ENCODE measurements around the gene RCBTB2. TPM values are rescaled to one million over a fixed set of nuclear protein-coding genes. Genes with fewer than 3 reads are reported as not detected.

The RCBTB2 gene
- total RNA-seq, 2 experiments from 2014 or later, result 1.2 to 1.4 TPM

DNA sequence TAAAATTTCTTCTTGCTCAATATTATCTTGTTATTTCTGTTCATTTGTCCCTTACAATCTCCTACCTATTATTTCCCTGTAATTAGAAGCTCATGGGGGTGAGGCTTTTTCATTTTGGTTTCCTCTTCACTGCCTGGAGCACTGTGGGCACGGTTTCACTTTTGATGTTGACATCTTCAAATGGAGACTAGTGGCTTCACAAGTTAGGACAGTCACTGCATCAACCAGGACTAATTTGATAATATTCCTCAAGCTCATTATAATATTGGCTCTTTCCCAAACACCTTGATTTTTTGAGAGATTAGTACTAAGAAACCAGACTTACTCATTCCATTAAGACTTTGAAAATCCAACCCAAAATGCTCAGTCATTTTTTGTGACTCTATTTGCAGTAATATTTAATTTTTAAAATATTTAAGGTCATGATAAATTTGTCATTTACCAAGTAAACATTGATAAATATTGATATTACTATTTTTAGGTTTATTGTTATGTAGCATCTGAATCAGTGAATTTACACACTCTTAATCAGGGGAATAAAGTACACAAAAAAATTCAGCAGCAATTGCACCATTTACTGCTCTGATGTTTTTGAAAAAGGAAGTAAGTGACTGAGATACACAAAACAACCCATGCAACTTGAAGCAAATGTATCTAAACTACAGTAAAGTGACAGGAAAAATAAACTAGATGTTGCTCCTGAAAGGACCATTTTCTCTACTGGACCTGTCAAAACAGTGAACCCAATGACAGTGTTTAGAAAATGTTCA, 28.8 kb upstream of the RCBTB2 start:
- peaks cover 23% of the 10 kb centered on the region for H3K4me1 Mint-ChIP-seq (ENCODE audit: low read depth)
- H3K27ac Mint-ChIP-seq, result no peak overlapping the region

DNA sequence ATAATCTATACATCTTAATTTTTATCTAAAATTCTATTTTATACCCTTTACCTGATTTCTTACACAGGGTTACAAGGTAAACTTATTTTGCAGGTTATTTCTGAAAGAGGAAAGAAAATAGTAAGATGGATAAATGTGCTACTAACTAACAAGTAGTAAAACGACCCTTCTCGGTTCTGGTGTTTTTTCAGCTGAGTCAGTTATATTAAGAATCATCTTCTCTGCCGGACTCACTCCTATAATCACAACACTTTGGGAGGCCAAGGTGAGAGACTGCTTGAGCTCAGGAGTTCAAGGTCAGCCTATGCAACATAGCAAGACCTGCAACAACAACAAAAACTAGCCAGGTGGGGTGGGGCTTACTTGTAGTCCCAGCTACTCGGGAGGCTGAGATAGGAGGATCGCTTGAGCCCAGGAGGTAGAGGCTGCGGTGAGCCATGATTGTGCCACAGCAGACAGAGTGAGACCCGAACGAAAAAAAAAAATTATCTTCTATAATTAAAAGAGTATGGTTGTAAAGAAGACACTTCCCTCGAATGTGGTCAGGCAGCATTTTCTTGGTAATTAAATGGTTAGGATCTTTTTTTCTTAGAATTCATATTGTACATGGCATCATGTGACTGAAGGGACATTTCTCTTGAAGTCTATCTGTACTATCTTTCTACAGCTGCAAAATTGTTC, 27.9 kb upstream of the RCBTB2 start:
- Mint-ChIP-seq H3K9me3 (peaks cover under 1% of the 10 kb centered on the region), H3K27me3 (ENCODE audit: low read depth) (peaks cover 42% of the 10 kb centered on the region), H3K4me1 (ENCODE audit: low read depth) (peaks cover 23% of the 10 kb centered on the region), H3K27ac (no peak overlapping the region), H3K36me3 (ENCODE audit: low read depth) (no peaks in the 10 kb centered on the region), H3K4me3 (no peak overlapping the region)
- intact Hi-C loops (cut with micrococcal nuclease), result no loop called here
- no peak for DNase-seq
- CTCF ChIA-PET, result interaction anchor here (1.1 to 1.6 kb wide), 3 partner anchors 19 to 227 kb away, joined by 3 to 5 read pairs (median 3); no protein-coding TSS in a partner anchor

More for the DNA sequence above, 28.8 kb upstream of the RCBTB2 start:
- Mint-ChIP-seq H3K36me3 (ENCODE audit: low read depth) (no peaks in the 10 kb centered on the region), H3K27me3 (ENCODE audit: low read depth) (peaks cover 42% of the 10 kb centered on the region), H3K9me3 (no peaks in the 10 kb centered on the region), H3K4me3 (no peak overlapping the region)
- intact Hi-C loops (cut with micrococcal nuclease), result loop anchor here (1.0 to 2.0 kb wide), 6 partner anchors 29 to 351 kb away; partner anchors contain the start of gene RCBTB2
- CTCF ChIA-PET, result interaction anchor here (0.6 to 1.4 kb wide), 8 partner anchors 9 to 228 kb away, joined by 3 to 5 read pairs (median 4); no protein-coding TSS in a partner anchor
- no peak for DNase-seq

DNA sequence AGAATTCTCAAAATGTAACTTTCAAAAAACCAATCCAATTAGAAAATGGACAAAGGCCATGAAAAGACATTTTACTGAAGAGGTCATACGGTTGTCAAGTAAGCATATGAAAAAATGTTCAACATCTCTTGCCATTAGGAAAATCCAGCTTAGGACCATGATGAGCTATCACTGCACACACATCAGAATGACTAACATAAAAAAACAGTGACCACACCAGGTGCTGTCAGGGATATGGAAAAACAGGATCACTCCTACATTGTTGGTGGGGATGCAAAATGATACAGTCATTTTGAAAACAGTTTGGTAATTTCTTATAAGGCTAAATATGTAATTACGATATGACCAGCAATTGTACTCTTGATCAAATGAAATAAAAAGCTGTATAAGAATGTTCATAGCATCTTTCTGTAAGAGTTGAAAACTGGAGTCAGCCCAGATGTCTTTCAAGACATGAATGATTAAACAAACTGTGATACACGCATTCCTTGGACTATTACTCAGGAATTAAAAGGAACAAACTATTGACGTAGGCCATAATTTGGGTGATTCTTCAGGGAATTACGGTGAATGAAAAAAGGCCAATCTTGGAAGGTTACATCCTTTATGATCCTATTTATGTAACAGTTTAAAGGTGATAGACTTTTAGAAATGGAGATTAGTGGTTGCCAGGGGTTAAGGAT, 26.9 kb upstream of the RCBTB2 start:
- H3K27me3 Mint-ChIP-seq (ENCODE audit: low read depth), result peaks cover 36% of the 10 kb centered on the region
- peaks cover 4% of the 10 kb centered on the region for H3K9me3 Mint-ChIP-seq
- peaks cover 23% of the 10 kb centered on the region for H3K4me1 Mint-ChIP-seq (ENCODE audit: low read depth)
- no peak overlapping the region for H3K4me3 Mint-ChIP-seq
- intact Hi-C loops (cut with micrococcal nuclease), result no loop called here
- DNase-seq, result no peak
- H3K36me3 Mint-ChIP-seq (ENCODE audit: low read depth), result no peaks in the 10 kb centered on the region
- CTCF ChIA-PET, result interaction anchor here (0.5 to 1.6 kb wide), 2 partner anchors 18 to 209 kb away, joined by 3 read pairs; no protein-coding TSS in a partner anchor
- no peak overlapping the region for H3K27ac Mint-ChIP-seq

DNA sequence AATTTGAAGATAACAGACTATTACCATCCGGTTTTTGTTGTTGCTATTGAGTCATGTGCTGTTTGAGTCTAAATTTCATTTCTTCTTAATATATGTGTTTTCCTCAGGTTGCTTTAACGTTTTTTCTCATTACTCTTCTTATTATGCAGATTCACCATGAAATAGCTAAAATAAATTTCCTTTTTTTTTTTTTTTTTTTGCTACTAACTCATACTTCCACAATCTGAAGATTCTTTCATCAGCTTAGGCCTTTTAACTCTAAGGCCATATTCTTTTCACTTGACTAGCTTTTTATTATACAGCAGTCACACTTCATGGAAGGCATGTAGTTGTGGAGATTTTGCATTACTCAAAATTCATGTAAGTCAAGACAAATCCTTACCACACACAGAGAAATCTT, 23.9 kb upstream of the RCBTB2 start:
- H3K36me3 Mint-ChIP-seq (ENCODE audit: low read depth), result no peaks in the 10 kb centered on the region
- peaks cover 12% of the 10 kb centered on the region for H3K9me3 Mint-ChIP-seq
- H3K27ac Mint-ChIP-seq, result no peak overlapping the region
- H3K4me1 Mint-ChIP-seq (ENCODE audit: low read depth), result peaks cover 9% of the 10 kb centered on the region
- H3K27me3 Mint-ChIP-seq (ENCODE audit: low read depth), result peaks cover 28% of the 10 kb centered on the region
- intact Hi-C loops (cut with micrococcal nuclease), result no loop called here
- H3K4me3 Mint-ChIP-seq, result no peak overlapping the region
- no peak for DNase-seq
- CTCF ChIA-PET, result interaction anchor here (0.7 kb wide), 1 partner anchor 10 kb away, joined by 4 read pairs; no protein-coding TSS in a partner anchor

DNA sequence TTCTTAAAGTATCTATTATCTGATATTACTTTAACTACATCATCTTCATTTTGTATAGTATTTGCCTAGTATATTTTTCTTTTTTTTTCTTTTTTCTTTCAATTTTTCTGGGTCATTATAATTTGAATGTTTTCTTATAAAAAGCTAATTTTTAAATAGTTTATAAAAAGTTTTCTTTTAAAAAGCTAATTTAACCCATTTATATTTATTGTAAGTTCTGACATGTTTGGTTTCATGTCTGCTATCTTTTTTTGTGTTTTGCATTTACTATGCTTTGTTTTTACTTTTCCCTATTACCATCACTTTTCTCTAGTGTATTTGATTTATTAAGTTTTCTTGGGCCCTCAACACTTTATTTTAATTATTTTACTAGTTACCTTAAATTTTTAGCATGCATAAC, 22.6 kb upstream of the RCBTB2 start:
- Mint-ChIP-seq H3K27ac (no peak overlapping the region), H3K36me3 (ENCODE audit: low read depth) (no peaks in the 10 kb centered on the region), H3K9me3 (peaks cover 20% of the 10 kb centered on the region), H3K27me3 (ENCODE audit: low read depth) (peaks cover 18% of the 10 kb centered on the region), H3K4me3 (no peak overlapping the region), H3K4me1 (ENCODE audit: low read depth) (no peaks in the 10 kb centered on the region)
- intact Hi-C loops (cut with micrococcal nuclease), result no loop called here
- CTCF ChIA-PET, result interaction anchor here (0.6 kb wide), 1 partner anchor 194 kb away, joined by 4 read pairs; no protein-coding TSS in a partner anchor
- DNase-seq, result no peak

DNA sequence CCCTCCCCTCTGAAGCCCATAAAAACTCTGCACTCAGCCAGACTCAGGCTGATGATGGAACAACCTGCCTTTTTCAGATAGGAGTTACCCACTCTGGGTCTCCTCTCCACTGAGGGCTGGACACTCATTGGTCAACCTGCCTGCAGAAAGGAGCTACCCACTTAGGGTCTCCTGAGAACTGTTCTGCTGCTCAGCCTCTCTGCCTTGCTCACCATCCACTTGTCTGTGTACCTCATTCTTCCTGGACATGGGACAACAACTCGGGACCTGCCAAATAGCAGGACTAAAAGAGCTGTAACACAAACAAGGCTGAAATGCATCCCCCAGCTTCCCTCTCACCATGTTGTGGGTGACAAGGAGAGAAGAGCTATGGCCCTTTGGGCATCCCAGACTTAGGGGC, 18.4 kb upstream of the RCBTB2 start:
- CTCF ChIA-PET, result interaction anchor here (0.5 to 1.5 kb wide), 2 partner anchors 11 to 478 kb away, joined by 3 to 4 read pairs; no protein-coding TSS in a partner anchor
- no peaks in the 10 kb centered on the region for H3K4me1 Mint-ChIP-seq (ENCODE audit: low read depth)
- no peaks in the 10 kb centered on the region for H3K36me3 Mint-ChIP-seq (ENCODE audit: low read depth)
- intact Hi-C loops (cut with micrococcal nuclease), result no loop called here
- peaks cover 20% of the 10 kb centered on the region for H3K9me3 Mint-ChIP-seq
- H3K27ac Mint-ChIP-seq, result no peak overlapping the region
- H3K4me3 Mint-ChIP-seq, result no peak overlapping the region
- no peaks in the 10 kb centered on the region for H3K27me3 Mint-ChIP-seq (ENCODE audit: low read depth)
- DNase-seq, result no peak

DNA sequence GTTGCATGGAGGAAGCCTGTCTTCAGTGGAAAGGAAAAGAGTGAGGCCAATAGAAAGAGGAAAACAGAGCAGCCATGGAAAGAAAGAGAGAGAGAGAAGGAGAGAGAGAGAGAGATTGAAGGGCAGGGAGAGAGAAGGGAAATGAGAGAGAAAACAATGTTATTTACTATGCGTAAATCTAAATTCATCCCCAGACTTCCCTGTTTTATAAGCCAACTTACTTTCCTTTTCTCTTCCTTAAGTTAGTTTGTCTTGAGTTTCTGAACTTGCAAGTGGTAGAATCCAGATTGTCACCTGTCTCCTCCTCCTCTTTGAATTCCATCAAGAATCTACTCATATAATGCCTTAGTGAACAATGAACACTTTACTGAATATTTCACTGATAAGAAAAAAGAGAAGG, 16.8 kb upstream of the RCBTB2 start:
- intact Hi-C loops (cut with micrococcal nuclease), result no loop called here
- Mint-ChIP-seq H3K4me3 (no peak overlapping the region), H3K27me3 (ENCODE audit: low read depth) (no peaks in the 10 kb centered on the region), H3K27ac (no peak overlapping the region), H3K36me3 (ENCODE audit: low read depth) (no peaks in the 10 kb centered on the region), H3K4me1 (ENCODE audit: low read depth) (no peaks in the 10 kb centered on the region), H3K9me3 (peaks cover 16% of the 10 kb centered on the region)
- DNase-seq, result no peak
- CTCF ChIA-PET, result interaction anchor here (0.6 kb wide), 1 partner anchor 536 kb away, joined by 3 read pairs; no protein-coding TSS in a partner anchor

DNA sequence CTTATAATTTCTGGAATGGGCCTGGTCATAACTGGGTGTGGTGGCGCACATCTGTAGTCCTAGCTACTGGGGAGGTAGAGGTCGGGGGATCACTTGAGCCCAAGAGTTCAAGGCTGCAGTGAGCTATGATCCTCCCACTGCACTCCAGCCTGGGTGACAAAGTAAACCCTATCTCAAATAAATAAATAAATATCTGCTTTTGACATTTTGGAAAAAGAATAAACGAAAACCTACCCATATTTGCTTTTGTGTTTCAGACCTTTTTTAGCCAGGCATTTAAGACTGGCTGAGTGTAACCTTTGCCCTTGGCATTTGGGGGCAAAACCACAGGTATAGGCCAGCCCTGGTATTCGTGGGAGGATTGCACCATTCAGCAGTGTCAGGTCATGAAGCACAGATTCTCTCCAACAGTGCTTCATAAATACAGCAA, 14.8 kb upstream of the RCBTB2 start:
- H3K36me3 Mint-ChIP-seq (ENCODE audit: low read depth), result no peaks in the 10 kb centered on the region
- DNase-seq, result no peak
- no peak overlapping the region for H3K4me3 Mint-ChIP-seq
- H3K4me1 Mint-ChIP-seq (ENCODE audit: low read depth), result no peaks in the 10 kb centered on the region
- CTCF ChIA-PET, result interaction anchor here (0.5 to 1.0 kb wide), 3 partner anchors 14 to 213 kb away, joined by 3 to 4 read pairs (median 3); no protein-coding TSS in a partner anchor
- no peak overlapping the region for H3K27ac Mint-ChIP-seq
- peaks cover 2% of the 10 kb centered on the region for H3K27me3 Mint-ChIP-seq (ENCODE audit: low read depth)
- intact Hi-C loops (cut with micrococcal nuclease), result no loop called here
- peaks cover 14% of the 10 kb centered on the region for H3K9me3 Mint-ChIP-seq

DNA sequence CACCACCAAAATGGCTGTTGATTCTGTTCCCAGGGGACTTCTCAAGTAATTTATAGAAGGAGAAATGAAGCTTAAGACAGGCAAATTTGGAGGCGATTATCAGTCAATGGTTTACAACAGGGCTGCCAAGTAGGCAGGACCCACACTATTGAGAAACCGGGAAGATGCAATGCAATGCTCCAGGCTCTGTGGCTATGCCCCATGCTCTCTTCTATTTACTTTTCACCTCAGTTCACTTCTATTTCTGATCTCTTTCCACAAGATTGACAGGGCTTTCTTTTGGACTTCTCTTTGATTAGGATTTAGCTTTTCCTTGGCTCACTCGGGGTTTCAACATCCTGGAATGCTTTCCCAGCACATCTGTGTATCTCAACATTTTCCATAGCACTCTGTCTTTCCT, 12.7 kb upstream of the RCBTB2 start:
- Mint-ChIP-seq H3K4me1 (ENCODE audit: low read depth) (no peaks in the 10 kb centered on the region), H3K9me3 (no peaks in the 10 kb centered on the region), H3K27me3 (ENCODE audit: low read depth) (peaks cover 2% of the 10 kb centered on the region), H3K36me3 (ENCODE audit: low read depth) (no peaks in the 10 kb centered on the region), H3K27ac (no peak overlapping the region), H3K4me3 (no peak overlapping the region)
- CTCF ChIA-PET, result interaction anchor here (0.7 kb wide), 2 partner anchors 30 to 64 kb away, joined by 3 read pairs; no protein-coding TSS in a partner anchor
- DNase-seq, result no peak
- intact Hi-C loops (cut with micrococcal nuclease), result no loop called here

DNA sequence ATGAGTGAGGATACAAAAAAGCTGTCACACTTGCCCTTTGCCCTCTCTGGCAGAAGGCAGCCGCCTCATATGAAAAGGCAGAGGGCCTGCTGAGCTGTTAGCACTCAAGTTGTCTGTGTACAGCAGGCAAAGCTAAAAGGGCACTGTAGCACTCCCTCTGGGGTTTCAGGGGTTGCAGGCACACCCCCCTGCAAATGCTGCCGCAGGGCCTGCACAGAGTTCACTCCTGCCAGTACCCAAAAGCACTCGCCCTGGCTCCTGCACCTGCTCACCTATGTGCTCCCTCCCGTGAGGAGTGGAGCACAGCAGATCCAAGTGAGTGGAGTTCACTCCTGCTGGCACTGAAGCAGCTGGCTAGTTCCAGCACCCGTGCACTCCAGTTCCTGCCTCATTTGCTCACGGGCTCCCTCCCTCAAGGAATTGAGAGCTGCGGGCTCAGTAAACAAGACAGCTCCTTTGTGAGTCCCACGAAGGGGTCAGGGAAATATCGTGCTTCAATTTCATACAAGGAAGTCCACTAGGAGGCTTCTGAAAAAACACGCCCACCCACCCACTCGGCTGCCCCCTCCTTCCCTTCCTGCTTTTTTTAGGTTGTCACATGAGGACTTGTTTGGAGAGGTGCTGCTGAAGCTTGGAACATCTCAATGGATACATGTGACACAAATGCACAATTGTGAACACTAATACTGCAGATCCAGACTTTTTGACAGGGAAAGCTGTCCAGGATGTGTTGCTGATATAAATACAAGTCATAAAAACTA, 9.9 kb upstream of the RCBTB2 start:
- intact Hi-C loops (cut with micrococcal nuclease), result loop anchor here (2.0 kb wide), 1 partner anchor 22 kb away; no protein-coding TSS in a partner anchor
- Mint-ChIP-seq H3K36me3 (ENCODE audit: low read depth) (no peaks in the 10 kb centered on the region), H3K27ac (no peak overlapping the region), H3K9me3 (no peaks in the 10 kb centered on the region), H3K27me3 (ENCODE audit: low read depth) (peaks cover 2% of the 10 kb centered on the region), H3K4me1 (ENCODE audit: low read depth) (no peaks in the 10 kb centered on the region), H3K4me3 (no peak overlapping the region)
- CTCF ChIA-PET, result no interaction called here
- no peak for DNase-seq

DNA sequence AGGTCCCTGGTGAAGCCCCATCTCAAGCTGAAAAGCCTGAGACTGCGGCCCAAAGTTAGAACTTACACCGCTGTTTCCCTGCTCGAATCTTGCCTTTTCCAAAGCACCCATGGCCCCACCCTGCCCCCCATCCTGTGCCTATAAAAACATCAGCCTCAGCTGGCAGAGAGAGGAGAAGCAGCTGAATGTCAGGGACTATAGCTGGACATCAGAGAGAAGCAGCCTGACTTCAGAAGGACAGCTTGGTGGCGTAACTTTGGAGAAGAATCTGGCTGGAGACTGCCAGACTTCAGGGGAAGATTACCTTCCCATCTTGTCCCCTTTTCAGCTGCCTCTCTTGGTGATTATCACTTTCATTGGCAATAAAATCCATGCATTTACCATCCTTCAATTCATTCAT, 9.3 kb upstream of the RCBTB2 start:
- Mint-ChIP-seq H3K27ac (no peak overlapping the region), H3K4me1 (ENCODE audit: low read depth) (no peaks in the 10 kb centered on the region), H3K9me3 (no peaks in the 10 kb centered on the region), H3K27me3 (ENCODE audit: low read depth) (peaks cover 2% of the 10 kb centered on the region), H3K36me3 (ENCODE audit: low read depth) (no peaks in the 10 kb centered on the region), H3K4me3 (no peak overlapping the region)
- intact Hi-C loops (cut with micrococcal nuclease), result loop anchor here (2.0 kb wide), 1 partner anchor 21 kb away; no protein-coding TSS in a partner anchor
- CTCF ChIA-PET, result no interaction called here
- no peak for DNase-seq

Measured in activated naive CD4-positive, alpha-beta T cell treated with anti-CD3 and anti-CD28 coated beads for 36 hours (primary cell).